SHP77 treated with DMSO at 0.1 percent for 48 hours (cell line): ENCODE measurements around the gene YJEFN3.

Source experiments
- DNase-seq: peaks from one replicate; lab custom pipeline; 2025; lab: John Stamatoyannopoulos, UW

The YJEFN3 gene

DNA sequence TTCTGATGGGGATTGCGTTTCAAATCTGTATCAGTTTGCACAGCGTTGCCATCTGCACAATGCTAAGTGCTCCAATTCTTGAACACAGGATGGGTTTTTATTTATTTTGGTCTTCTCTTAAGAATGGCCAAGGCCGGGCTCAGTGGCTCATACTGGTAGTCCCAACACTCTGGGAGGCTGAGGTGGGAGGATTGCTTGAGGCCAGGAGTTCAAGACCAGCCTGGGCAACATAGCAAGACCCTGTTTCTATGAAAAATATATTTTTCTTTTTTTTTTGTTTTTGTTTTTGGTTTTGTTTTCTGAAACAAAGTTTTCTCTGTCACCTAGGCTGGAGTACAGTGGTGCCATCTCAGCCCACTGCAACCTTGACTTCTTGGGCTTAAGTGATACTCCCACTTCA is 5.5 kb upstream of the YJEFN3 start:
- no peak for DNase-seq

DNA sequence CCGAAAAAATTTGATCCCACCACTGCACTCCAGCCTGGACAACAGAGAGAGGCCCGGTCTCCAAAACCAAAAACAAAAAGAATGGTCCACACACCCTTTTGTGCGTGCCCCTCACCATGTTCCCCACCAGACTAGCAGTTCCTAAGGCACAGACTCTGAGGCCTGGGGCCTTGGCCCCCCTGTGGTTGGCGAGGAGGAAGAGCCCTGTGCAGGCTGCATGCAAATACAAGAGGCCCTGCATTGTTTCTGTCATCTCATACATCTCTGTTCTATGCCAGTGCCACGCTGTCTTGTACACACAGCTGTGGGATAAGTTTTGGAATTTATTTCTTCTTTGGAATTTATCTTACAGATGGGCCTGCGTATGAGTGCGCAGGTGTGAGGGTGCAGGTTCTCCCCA is 4.7 kb upstream of the YJEFN3 start:
- no peak for DNase-seq

DNA sequence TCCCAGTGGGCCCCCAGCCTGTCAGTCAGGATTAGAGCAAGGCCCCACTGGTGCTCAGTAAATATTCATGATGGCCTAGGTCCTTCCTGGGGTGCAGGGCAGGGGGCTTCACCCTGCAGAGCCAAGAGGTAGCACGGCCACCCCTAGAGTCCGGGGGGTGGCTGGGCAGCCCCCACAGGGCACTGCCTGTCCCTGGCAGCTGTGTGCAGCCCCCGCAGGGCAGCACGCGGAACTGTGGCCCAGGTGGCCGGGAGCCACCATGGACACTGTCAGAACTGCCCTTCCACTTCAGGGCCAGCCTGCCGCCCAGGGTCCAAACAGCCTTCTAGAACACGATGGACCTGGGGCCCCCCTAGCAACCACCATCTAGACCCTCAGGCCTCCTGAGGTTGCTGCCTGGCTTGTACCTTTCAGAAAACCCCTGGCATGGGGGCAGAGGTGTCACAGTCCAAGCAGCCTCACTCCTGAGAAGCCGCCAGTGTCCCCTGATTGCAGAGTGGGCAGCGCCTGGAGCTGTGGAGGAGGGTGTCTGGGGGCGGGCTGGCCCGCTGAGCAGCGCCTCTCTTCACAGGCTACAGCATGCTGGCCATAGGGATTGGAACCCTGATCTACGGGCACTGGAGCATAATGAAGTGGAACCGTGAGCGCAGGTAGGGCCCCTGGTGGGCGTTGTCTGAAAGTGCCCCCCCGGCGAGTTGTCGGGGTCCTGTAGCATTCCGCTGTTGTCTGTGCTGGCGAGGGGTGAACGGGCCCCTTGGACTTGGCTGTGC is 2.9 kb upstream of the YJEFN3 start:
- no peak for DNase-seq

DNA sequence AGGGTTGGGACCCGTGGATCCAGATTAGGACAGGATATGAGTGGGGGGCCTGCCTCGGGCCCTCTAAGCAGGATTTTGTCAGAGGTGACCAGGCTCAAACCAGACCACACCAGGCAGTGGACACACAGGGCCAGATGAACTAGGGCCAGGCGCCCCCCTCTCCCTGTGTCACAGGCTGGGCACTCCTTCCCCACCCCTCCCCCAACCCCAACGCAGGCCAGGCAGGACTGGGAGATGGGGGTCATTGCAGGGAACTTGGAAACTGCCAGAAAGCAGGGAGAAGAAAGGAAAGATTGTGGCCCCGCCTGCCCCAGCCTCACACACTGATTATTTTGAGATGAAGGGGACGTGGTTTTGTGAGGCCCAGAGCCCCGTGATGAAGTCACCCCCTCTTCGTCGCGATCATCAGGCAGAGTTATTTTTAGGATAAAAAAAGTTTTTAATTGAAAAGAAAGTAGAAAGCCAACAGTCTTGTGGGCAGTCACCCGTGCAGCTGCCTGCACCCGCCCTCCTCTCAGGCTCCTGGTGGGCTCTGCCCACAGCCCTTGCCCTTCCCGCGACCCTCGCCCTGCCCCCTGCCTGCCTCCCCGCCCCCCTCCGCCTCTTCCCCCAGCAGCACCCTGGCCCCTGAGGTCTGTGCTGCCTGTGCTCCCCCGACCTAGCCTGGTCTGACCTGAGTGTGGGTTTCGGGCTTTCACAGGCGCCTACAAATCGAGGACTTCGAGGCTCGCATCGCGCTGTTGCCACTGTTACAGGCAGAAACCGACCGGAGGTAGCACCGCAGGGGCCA is 1.9 kb upstream of the YJEFN3 start:
- no peak for DNase-seq

DNA sequence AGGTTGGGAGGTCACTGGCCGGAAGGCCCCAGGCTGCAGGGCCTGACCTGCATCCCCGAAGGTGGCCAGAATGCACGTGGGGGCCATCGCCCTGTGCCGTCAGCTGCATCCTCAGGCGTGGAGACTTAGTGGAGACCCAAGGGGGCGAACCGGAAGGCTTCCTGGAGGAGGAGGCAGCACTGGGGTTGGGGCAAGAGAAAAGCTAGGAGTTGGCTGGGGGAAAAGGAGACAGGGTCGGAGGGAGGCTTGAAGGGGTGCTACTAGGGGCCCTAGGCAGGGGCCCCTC is 1.4 kb upstream of the YJEFN3 start:
- DNase-seq = no peak

DNA sequence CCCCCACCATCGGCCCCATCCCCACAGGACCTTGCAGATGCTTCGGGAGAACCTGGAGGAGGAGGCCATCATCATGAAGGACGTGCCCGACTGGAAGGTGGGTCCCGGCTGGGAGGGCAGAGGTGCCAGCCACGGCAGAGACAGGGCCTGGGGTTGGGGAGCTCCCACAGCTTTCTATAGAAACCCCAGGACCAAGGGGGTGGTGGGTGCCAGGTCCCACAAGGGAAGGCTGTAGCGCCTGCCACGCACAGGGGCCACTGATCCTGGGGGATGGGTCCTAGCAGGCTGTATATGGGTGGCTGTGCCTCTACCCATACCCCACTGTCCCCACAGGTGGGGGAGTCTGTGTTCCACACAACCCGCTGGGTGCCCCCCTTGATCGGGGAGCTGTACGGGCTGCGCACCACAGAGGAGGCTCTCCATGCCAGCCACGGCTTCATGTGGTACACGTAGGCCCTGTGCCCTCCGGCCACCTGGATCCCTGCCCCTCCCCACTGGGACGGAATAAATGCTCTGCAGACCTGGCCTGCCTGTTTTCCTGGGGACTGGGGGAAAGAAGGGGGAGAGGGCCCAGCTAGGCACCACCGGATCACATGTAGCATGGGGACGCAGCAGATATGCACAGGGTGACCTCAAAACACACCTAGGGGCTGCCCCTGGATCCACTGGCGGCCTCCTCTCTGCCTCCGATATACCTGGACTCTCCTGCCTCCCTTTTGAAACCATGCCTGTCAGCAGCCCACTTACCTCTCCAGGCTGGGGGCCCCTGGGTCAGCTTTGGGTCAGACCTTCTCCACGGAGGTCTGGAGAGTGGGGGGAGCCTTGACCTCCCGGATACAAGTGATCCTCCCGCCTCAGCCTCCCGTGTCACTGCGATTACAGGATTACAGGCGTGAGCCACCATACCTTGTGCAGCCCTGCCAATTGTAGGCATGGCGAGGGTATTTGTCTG is 761 bp upstream of the YJEFN3 start:
- DNase-seq = no peak

DNA sequence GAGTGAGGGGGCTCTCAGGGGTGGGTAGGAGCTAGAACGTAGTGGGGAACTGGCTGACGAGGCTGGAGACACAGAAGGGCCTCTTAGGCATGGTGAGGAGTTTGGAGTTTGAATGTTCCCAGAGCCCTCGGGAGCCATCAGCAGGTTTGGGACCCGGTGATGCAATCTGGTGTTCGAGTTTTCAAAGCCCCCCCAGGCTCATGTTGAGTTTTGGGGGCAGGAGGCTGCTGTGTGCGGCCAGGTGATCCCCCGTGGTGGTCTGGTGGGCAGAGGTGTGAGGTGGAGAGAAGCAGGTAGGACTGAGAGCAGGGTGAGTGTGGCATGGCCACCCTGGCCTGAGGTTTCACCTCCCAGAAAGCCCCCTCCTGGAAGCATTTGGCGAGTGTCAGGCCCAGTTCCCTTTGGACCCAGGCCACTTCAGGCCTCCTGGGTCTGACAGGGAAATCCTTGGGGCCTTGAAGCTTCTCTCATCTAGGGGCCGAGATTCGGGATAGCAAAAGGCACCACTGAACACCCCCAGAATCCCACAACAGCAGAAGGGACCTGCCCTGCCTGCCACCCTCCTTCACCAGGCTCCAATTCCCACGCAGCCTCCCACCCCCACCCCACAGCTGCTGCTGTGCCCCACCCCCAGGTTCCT is 1.2 kb downstream of the YJEFN3 start:
- DNase-seq = no peak

DNA sequence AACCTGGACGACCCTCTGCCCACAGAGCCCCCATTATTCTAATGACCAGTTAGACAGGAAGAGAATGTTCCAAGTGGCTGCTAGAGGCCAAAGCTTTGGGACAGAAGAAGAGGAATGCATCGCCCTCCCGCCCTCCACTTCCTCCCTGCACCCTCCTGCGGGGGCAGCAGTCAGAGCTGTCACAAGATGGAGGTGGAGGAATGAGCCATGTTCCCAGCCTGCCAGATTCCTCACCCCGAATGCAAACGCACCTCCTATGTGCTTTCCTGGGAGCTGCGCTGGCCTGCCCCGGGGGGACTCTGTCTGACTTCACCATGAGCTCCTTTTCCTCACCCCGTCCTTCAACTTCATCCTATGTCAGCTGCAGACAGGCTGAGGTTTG is 1.7 kb downstream of the YJEFN3 start:
- no peak for DNase-seq

DNA sequence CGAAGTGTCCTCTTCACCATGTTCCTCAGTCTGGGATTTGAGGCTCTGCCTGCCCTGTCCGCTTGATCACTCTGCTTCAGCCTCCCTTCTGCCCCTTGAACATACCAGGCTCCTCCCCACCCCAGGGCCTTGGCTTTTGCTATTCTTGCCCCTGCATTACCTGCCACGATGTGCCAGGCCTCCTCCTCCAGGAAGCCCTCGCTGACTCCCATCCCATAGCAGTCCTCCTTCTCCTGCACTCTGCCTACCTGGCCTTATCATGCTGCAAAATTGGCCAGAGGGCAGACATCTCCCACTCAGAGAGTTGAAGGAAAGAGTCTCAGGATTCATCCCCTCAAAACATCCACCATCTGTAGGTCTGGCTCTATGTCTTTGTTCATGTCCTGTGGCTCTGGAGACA is 2.2 kb downstream of the YJEFN3 start:
- no peak for DNase-seq

DNA sequence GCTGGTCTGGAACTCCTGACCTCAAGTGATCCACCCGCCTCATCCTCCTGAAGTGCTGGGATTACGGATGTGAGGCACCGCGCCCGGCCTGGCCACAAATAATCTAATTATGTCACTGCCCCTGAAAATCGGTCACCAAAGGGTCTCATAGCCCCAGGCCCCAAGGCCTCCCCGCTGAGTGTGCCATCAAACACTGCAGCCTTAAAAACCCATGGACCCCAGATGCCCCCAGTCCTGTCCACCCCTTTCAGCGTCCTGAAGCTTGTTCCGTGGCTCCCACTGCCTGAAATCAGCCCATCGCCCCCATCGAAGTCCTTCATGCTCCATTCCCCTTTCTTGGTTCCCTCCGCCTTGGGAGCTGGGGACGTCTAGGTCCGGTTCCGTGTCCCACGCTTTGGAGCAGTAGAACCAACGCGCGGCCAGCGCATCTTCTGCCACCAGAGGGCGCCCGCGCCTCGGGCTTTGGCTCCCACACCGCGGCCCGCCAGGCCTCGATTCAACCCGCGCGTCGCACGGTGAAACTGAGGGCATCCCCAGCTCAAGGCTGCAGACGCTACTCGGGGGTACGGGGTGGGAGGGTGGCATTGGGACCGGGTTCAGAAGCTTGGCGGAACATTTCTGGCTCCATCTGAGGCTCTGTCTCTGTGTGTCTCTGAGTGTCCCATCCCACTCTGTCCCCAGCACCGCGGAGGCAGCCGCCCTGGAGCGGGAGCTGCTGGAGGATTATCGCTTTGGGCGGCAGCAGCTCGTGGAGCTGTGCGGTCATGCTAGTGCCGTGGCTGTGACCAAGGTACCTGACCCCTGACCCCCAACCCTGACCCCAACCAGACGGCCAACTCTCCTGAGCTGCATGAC is 3.5 kb downstream of the YJEFN3 start:
- no peak for DNase-seq

DNA sequence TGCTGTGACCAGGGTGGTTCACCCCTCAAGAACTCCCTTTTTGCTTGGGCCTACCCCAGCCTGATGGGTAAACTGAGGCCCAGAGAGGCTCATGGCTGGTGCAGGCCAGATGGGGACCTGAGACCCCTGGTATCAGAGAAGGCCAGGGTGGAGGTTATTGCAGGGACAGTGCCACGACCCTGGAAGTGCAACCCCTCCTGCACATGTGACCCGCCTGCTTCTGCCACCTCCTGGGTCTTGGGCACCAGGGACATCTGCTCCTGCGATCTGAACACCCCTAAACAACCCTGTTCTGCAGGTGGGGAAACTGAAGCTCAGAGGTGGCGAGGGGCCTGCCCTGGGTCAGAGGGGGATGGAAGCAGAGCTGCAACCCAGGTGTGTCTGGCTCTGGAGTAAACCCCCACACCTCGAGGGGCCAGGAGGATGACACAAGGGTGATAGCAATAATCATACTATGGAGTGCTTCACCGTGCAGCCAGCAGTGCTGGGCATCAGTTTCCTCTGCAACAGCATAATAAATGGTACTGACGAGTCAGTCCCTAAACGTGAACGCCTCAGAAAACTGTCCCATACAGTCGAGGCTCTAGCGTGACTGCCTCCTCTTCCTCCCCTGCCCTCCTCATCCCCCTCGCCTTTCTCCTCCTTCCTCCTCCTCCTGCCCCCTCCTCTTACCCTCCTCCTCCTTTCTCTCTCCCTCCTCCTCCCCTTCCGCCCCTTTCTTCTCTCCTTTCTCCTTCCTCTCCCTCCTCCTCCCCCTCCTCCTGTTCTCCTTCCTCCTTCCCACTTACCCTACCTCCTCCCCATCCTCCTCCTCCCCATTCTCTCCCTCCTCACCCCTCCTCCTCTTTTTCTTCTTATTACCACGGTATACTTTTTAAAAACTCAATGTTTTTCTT is 4.3 kb downstream of the YJEFN3 start:
- DNase-seq = no peak

DNA sequence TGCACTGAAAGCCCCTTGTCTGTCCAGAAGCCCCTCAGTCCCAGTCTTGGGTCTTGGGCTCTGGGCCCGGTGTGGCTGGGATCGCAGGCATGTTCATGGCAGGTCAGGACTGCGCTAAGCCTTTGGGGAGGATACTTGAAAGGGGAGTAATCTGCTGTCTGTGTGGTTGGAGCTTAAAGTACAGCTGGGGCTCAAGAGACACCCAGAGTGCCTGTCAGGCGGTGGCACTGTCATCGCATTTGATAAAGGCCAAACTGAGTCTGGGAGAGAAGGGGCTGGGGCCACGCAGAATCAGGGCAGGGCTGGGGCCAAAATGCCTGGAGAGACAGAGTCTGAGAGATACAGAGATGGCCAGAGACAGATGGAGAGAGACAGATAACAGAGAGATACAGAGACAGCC is 5.1 kb downstream of the YJEFN3 start:
- no peak for DNase-seq

DNA sequence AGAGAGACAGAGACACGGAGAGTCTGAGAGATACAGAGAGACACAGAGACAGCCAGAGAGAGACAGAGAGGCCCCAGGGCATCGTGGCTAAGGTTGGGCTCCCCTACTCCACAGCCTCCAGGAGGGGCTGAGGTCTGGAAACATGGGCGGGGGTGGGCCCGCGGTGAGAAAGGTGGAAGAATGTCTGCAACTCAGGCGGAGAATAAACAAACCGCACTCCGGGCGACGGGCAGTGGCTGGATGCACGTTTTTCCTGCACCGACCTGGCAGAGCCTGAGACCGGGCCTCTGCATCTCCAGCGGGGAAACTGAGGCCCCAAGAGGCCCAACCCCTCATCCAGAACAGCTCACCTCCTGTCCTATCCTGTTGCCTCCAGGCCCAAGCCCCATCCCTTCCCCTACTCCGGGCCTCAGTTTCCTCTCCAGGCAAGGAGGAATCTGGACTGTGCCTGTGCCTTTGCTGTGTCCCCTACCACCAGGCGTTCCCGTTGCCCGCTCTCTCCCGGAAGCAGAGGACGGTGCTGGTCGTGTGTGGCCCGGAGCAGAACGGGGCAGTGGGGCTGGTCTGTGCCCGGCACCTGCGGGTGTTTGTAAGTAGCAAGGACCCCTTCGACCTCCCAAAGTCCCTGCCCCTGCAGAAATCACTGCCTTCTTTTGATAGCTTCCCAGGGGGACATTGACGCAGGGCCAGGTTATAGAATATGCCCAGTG is 6.0 kb downstream of the YJEFN3 start:
- no peak for DNase-seq

DNA sequence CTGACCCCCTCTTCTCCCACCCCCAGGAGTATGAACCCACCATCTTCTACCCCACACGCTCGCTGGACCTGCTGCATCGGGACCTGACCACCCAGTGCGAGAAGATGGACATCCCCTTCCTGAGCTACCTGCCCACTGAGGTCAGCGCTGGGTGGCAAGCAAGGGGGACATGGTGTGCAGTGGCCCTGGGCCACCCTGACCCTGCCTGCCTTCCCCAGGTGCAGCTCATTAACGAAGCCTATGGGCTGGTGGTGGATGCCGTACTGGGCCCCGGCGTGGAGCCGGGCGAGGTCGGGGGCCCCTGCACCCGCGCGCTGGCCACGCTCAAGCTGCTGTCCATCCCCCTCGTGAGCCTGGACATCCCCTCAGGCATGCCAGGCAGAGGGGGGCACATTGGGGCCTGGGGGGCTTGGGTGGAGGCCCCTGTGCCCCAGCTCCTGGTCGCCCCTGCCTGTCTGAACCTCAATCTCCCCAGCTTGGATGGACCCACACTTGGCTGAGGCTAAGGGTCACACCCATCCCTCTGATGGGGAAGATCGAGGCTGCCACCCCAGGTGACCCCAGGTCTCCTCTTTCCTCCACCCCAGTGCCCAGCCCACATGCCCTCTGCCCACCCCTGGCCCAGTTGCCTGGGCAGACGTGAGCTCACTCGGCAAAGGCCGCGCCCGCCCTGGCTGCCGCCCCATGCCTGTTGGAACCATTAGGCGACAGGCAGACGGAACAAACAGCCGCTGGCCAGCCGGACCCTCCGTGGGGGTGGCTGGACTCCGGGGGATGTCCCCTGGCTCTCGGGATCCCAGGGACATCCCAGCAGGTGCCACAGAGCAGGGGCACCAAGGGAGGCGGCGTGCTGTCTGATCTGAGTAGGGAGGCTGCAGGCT is 6.8 kb downstream of the YJEFN3 start:
- no peak for DNase-seq

DNA sequence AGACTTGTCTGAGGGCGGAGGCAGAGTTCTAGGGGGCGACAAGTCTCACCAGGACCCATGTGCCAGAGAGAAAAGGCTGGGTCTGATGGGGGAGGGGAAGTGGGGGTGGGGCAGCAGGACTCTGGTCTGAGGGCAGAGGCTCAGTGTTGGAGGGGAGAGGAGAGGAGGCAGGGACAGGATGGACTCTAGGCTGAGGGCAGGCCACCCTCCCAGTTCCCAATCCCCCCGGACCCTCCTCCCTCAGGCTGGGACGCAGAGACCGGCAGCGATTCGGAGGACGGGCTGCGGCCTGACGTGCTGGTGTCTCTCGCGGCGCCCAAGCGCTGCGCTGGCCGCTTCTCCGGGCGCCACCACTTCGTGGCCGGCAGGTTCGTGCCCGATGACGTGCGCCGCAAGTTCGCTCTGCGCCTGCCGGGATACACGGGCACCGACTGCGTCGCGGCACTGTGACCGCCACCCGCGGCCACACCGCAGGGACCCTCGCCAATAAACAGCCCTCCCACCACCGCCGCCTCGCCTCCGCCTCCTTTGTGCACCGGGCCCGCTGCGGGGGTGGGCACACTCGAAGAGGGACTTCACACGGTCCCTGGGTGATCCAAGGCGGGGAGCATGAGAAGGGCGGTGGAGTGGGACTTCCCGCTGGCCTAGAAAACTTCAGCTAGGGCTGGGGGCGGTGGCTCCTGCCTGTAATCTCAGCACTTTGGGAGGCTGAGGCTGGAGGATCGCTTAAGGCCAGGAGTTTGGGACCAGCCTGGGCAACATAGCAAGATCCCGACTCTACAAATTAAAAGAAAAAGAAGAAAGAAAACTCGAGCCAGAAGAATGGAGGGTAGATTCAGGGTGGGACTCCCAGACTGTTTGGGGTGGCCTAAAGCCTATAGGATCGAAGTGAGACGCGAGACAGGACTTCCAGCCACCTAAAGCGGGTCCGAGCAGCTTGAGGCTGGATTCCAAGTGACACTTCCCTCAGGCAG is 8.7 kb downstream of the YJEFN3 start:
- DNase-seq = no peak

DNA sequence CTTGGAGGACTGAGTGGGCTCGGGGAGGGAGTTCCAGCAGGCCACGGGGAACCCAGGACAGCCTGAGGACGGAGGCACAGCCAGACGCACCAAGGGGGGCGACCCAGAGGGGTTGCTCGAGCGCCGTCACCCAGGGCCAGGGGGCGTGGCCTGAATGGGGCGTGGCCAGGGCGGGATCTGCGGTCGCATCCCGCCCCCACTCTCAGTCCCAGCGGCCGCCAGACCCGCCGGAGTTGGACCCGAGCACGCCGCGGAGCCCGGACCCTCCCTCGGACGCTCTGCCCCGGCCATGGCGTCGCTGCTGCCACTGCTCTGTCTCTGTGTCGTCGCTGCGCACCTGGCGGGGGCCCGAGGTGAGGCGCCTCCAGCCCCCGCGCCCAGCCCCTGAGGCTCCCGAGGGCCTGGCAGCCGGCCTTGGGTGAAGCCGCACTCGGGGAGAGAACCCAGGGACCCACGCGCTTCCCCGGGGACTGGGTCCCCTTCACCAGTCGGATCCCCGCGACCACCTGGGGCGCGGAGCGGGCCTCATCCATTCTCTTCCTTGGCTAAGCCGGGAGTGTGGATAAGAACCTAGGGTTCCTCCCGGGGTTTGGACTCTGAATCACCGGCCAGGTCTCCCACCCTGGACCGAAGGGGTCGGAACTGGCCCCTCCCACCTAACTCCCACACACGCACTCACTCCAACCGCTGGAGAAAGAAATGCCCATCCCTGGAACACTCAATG is 9.5 kb downstream of the YJEFN3 start, which contains the start of gene CILP2:
TSS of gene CILP2 (plus strand) at position 205 of the 724 bp plus-strand sequence. CDS start at position 290, 85 bp downstream.
- DNase-seq = no peak

DNA sequence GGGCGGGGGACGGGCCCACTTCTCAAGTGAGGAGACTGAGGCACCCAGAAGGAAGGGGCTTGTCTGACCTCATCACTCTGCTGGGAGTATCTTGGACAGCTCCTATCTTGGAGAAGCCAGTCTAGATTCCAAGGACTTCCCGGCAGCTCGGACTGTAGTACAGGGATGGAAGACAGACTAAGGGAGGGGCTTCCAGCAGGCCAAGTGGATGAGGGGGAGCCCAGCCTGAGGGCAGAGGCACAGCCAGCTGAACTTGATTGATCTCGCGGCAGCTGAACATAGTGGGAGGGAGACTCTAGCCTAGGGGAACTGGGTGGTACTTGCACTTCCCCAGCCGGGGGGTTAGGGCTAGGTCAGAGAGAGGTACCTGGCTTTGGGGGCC is 10.1 kb downstream of the YJEFN3 start:
- DNase-seq = no peak
